ENCODE results near the gene CST7. TPM values are rescaled to one million over a fixed set of nuclear protein-coding genes. Genes with fewer than 3 reads are reported as not detected.

CST7 gene
- total and polyA plus RNA-seq, 2 experiments from 2014 or later, result not detected

- no peak overlapping the region for H3K4me3 Mint-ChIP-seq
- H3K36me3 ChIP-seq (ENCODE audit: insufficient read depth), result 0 out of 2 replicates have a peak, but pooled peaks cover 13% of the 10 kb centered on the region
- peaks cover 22% of the 10 kb centered on the region; the same call in 1 of the 2 replicates for H3K79me2 ChIP-seq (replicated peaks; ENCODE audit: insufficient read depth)
- no peak overlapping the region for H3K27ac ChIP-seq (ENCODE audit: low read depth)
- H3F3A ChIP-seq (replicated peaks; ENCODE audit: low read depth), result no peaks in the 10 kb centered on the region
- H3K4me1 ChIP-seq (ENCODE audit: insufficient read depth), result no peaks in the 10 kb centered on the region
- H3K9me2 ChIP-seq (ENCODE audit: insufficient read depth), result no peaks in the 10 kb centered on the region
- H3K27me3 ChIP-seq (ENCODE audit: insufficient read depth), result no peaks in the 10 kb centered on the region
- H4K20me1 ChIP-seq (replicated peaks; ENCODE audit: insufficient read depth), result no peaks in the 10 kb centered on the region; the same call in 1 of the 2 replicates
- ATAC-seq (no peak), DNase-seq (ENCODE audit: low spot score) (no peak)
- peaks cover 78% of the 10 kb centered on the region for H3K36me3 Mint-ChIP-seq (ENCODE audit: low read depth)
- no peak for TF ChIP-seq EZH2phosphoT487 (IDR thresholded peaks at IDR 0.05; ENCODE audit: unreplicated experiment)
- no peak overlapping the region for H3K27ac Mint-ChIP-seq
- H3K4me1 Mint-ChIP-seq, result no peaks in the 10 kb centered on the region
- no peak overlapping the region for H2AFZ ChIP-seq
- peaks cover 4% of the 10 kb centered on the region for H3K27me3 Mint-ChIP-seq (ENCODE audit: insufficient read depth, low read depth, poor library complexity)
- H3K4me2 ChIP-seq, result no peak overlapping the region
- H3K9me3 Mint-ChIP-seq, result peaks cover 20% of the 10 kb centered on the region
- no peak overlapping the region for H3K4me3 ChIP-seq
These were observed 28.7 kb downstream of the CST7 start for GRCh38 chr20:24977797-24978196.

DNA sequence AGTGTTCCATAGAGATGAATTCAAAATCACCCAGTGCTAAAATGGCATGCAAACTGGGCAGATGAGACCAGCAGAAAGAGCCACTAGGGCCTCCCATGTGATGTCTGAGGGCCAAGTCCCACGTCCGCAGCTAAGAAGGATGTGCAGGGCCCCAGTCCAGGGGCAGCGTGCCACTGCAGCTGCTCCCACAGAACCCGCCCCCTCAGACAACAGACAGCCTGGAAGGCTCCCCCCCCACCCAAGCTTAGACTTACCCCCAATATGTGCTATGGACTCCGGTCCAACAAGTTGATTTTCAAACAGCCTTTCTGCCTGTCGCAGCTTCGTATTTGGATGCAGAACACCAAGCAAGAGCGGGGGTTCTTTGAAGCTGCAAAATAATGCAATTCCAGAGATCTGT, 29.4 kb downstream of the CST7 start:
- DNase-seq (ENCODE audit: low spot score) (no peak), ATAC-seq (no peak)
- no peaks in the 10 kb centered on the region for H3F3A ChIP-seq (replicated peaks; ENCODE audit: low read depth)
- Mint-ChIP-seq H3K4me3 (no peak overlapping the region), H3K4me1 (no peaks in the 10 kb centered on the region), H3K27me3 (ENCODE audit: insufficient read depth, low read depth, poor library complexity) (peaks cover 5% of the 10 kb centered on the region), H3K9me3 (peaks cover 20% of the 10 kb centered on the region), H3K27ac (no peak overlapping the region), H3K36me3 (ENCODE audit: low read depth) (peaks cover 74% of the 10 kb centered on the region)
- no peaks in the 10 kb centered on the region for H3K4me1 ChIP-seq (ENCODE audit: insufficient read depth)
- H3K4me3 ChIP-seq, result no peak overlapping the region
- TF ChIP-seq ZNF331 (CRISPR knock-in tag; IDR thresholded peaks at IDR 0.05; ENCODE audit: low read depth) (no peak), STAT1 (IDR thresholded peaks at IDR 0.05; ENCODE audit: unreplicated experiment) (no peak), CTCF (conservative IDR thresholded peaks at IDR 0.05; ENCODE audit: low read depth in 2 of 2) (no peak)
- H3K27me3 ChIP-seq (ENCODE audit: insufficient read depth), result no peaks in the 10 kb centered on the region
- H3K79me2 ChIP-seq (replicated peaks; ENCODE audit: insufficient read depth), result peaks cover 29% of the 10 kb centered on the region
- H4K20me1 ChIP-seq (replicated peaks; ENCODE audit: insufficient read depth), result no peaks in the 10 kb centered on the region; the same call in 1 of the 2 replicates
- H3K36me3 ChIP-seq (ENCODE audit: insufficient read depth), result 0 out of 2 replicates have a peak, but pooled peaks cover 13% of the 10 kb centered on the region
- H3K4me2 ChIP-seq, result no peak overlapping the region
- H3K27ac ChIP-seq (ENCODE audit: low read depth), result no peak overlapping the region
- H3K9me2 ChIP-seq (ENCODE audit: insufficient read depth), result no peaks in the 10 kb centered on the region
- H2AFZ ChIP-seq, result no peak overlapping the region

DNA sequence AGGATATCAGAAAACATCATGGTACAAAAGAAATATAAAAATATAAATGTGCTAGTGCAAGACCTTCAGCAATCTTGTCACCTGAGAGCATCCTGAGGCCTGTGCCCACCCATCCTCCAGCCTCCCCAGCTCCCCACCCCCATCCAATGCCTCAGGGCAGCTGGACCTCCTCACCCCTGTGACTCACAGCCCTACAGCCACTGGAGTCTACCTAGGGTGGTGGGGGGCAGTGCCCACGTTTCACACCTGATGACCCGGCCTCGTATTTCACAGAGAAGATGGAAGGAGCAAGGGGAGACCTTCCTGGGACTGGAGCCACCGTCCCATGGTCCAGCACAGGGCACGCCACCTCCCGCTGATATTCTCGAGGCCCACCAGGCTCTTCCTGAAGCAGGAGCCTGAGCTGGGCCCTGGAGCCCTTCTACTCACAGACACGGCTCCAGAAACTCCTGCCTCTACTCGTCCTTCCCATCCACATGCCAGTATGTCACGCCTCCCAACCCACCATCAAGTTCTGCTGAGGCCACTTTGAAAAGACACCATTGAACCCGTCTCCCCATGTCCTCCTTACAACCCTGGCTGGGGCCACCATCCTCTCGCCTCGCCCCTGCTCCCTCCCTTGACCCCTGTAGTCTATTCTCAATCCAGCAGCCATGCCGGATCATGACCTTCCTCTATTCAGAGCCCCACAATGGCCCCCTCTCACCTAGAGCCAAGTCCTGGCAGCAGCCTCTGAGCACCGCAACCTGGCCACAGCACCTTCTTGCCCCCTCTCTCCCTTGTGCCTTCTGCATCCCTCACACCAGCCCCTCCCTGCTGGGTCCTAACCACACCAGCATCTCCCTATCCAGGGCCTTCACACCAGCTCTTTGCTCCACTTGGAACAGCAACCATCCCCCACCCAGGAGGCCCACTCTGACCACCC, 30.2 kb downstream of the CST7 start:
- no peak for DNase-seq (ENCODE audit: low spot score)
- no peaks in the 10 kb centered on the region for H3F3A ChIP-seq (replicated peaks; ENCODE audit: low read depth)
- no peaks in the 10 kb centered on the region for H3K27me3 ChIP-seq (ENCODE audit: insufficient read depth)
- H3K36me3 ChIP-seq (ENCODE audit: insufficient read depth), result 0 out of 2 replicates have a peak, but pooled peaks cover 13% of the 10 kb centered on the region
- Mint-ChIP-seq H3K36me3 (ENCODE audit: low read depth) (peaks cover 73% of the 10 kb centered on the region), H3K4me3 (no peak overlapping the region), H3K27me3 (ENCODE audit: insufficient read depth, low read depth, poor library complexity) (peaks cover 5% of the 10 kb centered on the region), H3K4me1 (no peaks in the 10 kb centered on the region), H3K9me3 (peaks cover 20% of the 10 kb centered on the region), H3K27ac (no peak overlapping the region)
- no peak overlapping the region for H3K4me2 ChIP-seq
- peaks cover 37% of the 10 kb centered on the region for H3K79me2 ChIP-seq (replicated peaks; ENCODE audit: insufficient read depth)
- H3K4me1 ChIP-seq (ENCODE audit: insufficient read depth), result no peaks in the 10 kb centered on the region
- ATAC-seq, result no peak
- no peaks in the 10 kb centered on the region for H3K9me2 ChIP-seq (ENCODE audit: insufficient read depth)
- no peak overlapping the region for H2AFZ ChIP-seq
- H4K20me1 ChIP-seq (replicated peaks; ENCODE audit: insufficient read depth), result no peaks in the 10 kb centered on the region; the same call in 1 of the 2 replicates
- no peak overlapping the region for H3K27ac ChIP-seq (ENCODE audit: low read depth)
- no peak overlapping the region for H3K4me3 ChIP-seq
- TF ChIP-seq EZH2phosphoT487 (IDR thresholded peaks at IDR 0.05; ENCODE audit: unreplicated experiment) (no peak), JUNB (IDR thresholded peaks at IDR 0.05; ENCODE audit: unreplicated experiment) (no peak), CTCF (conservative IDR thresholded peaks at IDR 0.05; ENCODE audit: low read depth in 2 of 2) (no peak), ZNF114 (CRISPR knock-in tag; IDR thresholded peaks at IDR 0.05) (no peak), POLR2AphosphoS5 (IDR thresholded peaks at IDR 0.05; ENCODE audit: low read depth) (no peak), CREB1 (CRISPR knock-in tag; IDR thresholded peaks at IDR 0.05; ENCODE audit: low read depth) (no peak)
